ENCODE measurements around the gene SMIM45.
A peak's percentile ranks its signal among the peaks of the same experiment; 100 is the strongest.

SMIM45 gene

DNA sequence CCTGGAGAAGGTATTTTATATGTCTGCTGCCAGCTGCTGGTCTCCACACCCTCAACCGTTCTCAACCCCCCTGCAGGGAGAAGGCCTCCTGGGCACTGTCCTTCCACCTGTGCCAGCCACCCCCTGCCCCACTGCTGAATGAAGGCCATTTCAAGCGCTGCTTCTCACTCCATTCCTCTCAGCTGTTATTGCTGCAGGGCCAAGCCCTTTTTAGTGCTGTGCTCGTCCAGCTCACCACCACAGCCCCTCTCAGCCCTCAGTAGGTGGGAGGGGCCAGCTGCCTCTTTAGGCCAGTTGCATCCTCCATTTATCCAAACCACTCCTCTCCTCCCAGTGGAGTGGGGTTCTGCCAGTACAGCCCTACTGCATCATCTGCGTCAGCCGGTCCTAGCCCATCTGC lies 44.9 kb downstream of the SMIM45 start:
- DNase-seq (ENCODE audit: low read depth), result no peak
- TF ChIP-seq, protein P1, sequence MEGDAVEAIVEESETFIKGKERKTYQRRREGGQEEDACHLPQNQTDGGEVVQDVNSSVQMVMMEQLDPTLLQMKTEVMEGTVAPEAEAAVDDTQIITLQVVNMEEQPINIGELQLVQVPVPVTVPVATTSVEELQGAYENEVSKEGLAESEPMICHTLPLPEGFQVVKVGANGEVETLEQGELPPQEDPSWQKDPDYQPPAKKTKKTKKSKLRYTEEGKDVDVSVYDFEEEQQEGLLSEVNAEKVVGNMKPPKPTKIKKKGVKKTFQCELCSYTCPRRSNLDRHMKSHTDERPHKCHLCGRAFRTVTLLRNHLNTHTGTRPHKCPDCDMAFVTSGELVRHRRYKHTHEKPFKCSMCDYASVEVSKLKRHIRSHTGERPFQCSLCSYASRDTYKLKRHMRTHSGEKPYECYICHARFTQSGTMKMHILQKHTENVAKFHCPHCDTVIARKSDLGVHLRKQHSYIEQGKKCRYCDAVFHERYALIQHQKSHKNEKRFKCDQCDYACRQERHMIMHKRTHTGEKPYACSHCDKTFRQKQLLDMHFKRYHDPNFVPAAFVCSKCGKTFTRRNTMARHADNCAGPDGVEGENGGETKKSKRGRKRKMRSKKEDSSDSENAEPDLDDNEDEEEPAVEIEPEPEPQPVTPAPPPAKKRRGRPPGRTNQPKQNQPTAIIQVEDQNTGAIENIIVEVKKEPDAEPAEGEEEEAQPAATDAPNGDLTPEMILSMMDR (IDR thresholded peaks at IDR 0.05; ENCODE audit: low read length, missing control alignments), result no peak
- H3K4me3 ChIP-seq (replicated peaks; ENCODE audit: low read depth, low read length), result no peak overlapping the region

DNA sequence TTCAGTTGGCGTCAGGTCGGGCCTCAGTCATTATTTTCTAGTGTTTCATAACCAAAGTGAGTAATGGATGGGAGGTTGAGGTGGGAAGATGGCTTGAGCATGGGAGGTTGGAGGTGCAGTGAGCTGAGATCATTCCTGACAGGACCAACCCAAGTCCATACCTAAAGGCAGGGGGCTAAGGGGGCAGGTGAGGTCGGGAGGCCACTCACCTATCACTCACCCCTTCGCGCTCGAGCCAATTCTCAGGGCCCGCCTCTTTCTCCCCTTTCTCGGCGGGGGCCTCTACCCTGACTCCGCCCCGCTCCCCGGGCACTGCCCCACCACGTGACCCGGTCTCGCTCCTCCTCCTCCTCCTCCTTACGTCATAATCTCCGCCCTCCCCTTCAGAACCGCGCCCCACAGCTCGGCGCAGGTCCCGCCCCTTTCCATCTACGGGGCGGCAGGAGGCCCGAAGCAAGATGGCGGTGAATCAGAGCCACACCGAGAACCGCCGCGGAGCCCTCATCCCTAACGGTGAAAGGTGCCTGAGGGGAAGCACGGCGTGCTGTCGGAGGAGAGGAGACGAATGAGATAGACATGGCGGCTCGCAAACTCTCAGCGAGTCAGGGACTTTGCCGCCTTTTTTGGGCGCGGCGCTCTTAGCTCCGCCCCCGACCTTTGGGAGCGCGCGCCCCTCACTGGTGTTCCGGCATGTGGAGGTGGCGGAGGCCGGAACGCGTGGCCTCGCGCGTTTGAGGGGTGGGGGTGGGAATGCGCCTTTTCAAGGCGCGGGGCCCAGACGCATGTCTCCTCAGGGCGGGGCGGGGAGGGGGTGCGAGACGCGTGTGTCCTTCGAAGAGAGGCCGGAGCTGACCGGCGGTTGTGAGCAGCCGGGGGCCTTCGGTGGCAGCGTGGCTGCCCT lies 46.7 kb downstream of the SMIM45 start, which contains the start of gene WBP2NL:
Gene WBP2NL, plus strand, starts transcription at position 428 of the 901 bp plus-strand sequence. Its CDS starts 31 bp downstream, at position 459.
- H3K4me3 ChIP-seq (replicated peaks; ENCODE audit: low read depth, low read length), result peak within 1 kb of the TSS; percentile 55
- DNase-seq (ENCODE audit: low read depth), result peak; percentile 80
- TF ChIP-seq, protein P1 (IDR thresholded peaks at IDR 0.05; ENCODE audit: low read length, missing control alignments), result no peak

DNA sequence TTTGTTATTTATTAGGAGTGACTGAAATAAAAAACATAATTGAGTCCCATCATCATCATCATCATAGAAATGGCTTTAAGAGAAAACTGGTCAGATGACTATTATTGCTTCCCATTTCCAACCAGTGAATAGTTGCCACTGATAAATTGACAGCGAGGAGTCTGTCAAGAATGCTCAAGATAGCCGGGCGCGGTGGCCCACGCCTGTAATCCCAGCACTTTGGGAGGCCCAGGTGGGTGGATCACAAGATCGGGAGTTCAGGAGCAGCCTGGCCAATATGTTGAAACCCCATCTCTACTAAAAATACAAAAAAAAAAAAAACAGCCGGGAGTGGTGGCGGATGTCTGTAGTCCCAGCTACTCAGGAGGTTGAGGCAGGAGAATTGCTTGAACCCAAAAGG lies 48.5 kb downstream of the SMIM45 start:
- no peak for DNase-seq (ENCODE audit: low read depth)
- H3K4me3 ChIP-seq (replicated peaks; ENCODE audit: low read depth, low read length), result no peak overlapping the region
- TF ChIP-seq, protein P1 (IDR thresholded peaks at IDR 0.05; ENCODE audit: low read length, missing control alignments), result no peak

DNA sequence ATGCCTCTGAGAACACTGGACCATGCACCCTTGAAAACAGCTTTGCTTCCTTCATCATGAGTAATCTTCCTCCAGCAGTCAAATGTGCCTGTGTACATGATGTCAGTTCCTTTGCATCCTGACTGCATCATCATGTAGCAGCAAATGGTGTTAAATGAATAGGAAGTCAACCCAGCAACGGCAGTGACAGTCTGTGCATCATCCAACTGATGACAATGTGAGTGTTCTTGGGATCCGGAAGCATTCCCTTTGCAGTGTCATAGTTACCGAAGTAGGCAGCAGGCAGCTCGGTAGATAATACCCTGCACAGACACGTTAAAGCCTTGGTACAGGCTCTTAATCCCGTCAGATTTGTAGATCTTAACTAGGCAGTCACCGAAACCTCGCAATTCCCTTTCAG lies 49.2 kb downstream of the SMIM45 start:
- H3K4me3 ChIP-seq (replicated peaks; ENCODE audit: low read depth, low read length), result no peak overlapping the region
- TF ChIP-seq, protein P1 (IDR thresholded peaks at IDR 0.05; ENCODE audit: low read length, missing control alignments), result no peak
- peak; percentile 13 for DNase-seq (ENCODE audit: low read depth)

DNA sequence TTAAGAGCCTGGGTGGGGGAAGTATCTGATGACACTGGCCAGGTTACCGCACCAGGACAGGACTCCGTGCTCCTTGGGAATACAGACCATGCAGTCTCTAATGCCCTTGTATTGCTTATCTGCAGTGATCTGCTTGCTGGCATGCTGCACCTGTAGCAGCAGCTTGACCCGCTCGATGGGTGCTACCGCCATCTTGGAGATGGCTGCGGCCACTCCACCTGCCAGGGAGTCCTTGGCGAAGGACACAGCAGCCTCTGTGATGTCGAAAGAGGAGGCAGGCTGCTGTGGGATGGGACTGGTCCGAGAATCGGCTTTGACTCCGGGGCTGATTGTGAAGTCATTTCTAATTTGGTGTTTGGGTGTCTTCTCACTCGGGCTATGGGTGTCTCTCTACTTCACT lies 49.8 kb downstream of the SMIM45 start:
- no peak for DNase-seq (ENCODE audit: low read depth)
- TF ChIP-seq, protein P1 (IDR thresholded peaks at IDR 0.05; ENCODE audit: low read length, missing control alignments), result no peak
- no peak overlapping the region for H3K4me3 ChIP-seq (replicated peaks; ENCODE audit: low read depth, low read length)

DNA sequence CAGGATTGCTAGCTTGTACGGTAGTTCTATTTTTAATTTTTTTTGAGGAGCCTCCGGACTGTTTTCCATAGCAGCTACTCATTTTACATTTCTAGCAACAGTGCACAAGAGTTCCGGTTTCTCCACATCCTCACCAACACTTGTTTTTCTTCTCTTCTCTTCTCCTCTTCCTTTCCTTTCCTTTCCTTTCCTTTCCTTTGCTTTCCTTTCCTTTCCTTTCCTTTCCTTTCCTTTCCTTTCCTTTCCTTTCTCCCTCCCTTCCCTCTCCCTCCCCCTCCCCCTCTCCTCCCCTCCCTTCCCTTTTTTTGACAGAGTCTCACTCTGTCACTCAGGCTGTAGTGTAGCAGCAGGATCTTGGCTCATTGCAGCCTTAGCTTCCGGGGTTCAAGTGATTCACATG lies 56.0 kb downstream of the SMIM45 start:
- no peak overlapping the region for H3K4me3 ChIP-seq (replicated peaks; ENCODE audit: low read depth, low read length)
- DNase-seq (ENCODE audit: low read depth), result no peak
- TF ChIP-seq, protein P1 (IDR thresholded peaks at IDR 0.05; ENCODE audit: low read length, missing control alignments), result no peak

Measured in fibroblast of pulmonary artery (primary cell).